ENCODE results near the gene PIP5K1B. TPM values are rescaled to one million over a fixed set of nuclear protein-coding genes. Genes with fewer than 3 reads are reported as not detected.
A peak's percentile ranks its signal among the peaks of the same experiment; 100 is the strongest.

Gene PIP5K1B
- total and polyA plus RNA-seq, 2 of the 13 experiments (the other 11 are each of a cell fraction or from before 2014, with no cell fraction given): 15.8 to 17.5 TPM

DNA sequence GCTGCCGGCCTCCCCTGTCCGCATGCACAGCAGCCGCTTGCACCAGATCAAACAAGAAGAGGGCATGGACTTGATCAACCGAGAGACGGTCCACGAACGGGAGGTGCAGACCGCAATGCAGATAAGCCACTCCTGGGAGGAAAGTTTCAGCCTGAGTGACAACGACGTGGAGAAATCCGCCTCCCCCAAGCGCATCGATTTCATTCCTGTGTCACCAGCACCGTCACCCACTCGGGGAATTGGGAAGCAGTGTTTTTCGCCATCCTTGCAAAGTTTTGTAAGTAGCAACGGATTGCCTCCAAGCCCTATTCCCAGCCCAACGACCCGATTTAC is 75.3 kb downstream of the PIP5K1B start (continued):
- TF ChIP-seq SALL1 (CRISPR knock-in tag; IDR thresholded peaks at IDR 0.05) (peak; percentile 4; the same call in 1 of the 2 replicates), SAFB2 (CRISPR knock-in tag; IDR thresholded peaks at IDR 0.05; ENCODE audit: borderline replicate concordance, low read depth) (peak; percentile 15; the same call in 1 of the 2 replicates), ZNF333 (CRISPR knock-in tag; IDR thresholded peaks at IDR 0.05; ENCODE audit: borderline replicate concordance) (peak; percentile 15; the same call in 1 of the 2 replicates), ZNF598 (CRISPR knock-in tag; IDR thresholded peaks at IDR 0.05; ENCODE audit: borderline replicate concordance) (0 out of 2 replicates have a peak, but pooled peaks have one; percentile 3), TGIF2 (CRISPR knock-in tag; IDR thresholded peaks at IDR 0.05) (peak; percentile 6; the same call in 1 of the 2 replicates), ZNF33A (CRISPR knock-in tag; IDR thresholded peaks at IDR 0.05; ENCODE audit: borderline replicate concordance) (0 out of 2 replicates have a peak, but pooled peaks have one; percentile 42), YEATS4 (CRISPR knock-in tag; IDR thresholded peaks at IDR 0.05; ENCODE audit: borderline replicate concordance) (peak; percentile 26; the same call in 1 of the 2 replicates), FOXJ3 (CRISPR knock-in tag; IDR thresholded peaks at IDR 0.05; ENCODE audit: borderline replicate concordance) (no peak), HOXA3 (CRISPR knock-in tag; IDR thresholded peaks at IDR 0.05) (no peak), KLF12 (CRISPR knock-in tag; IDR thresholded peaks at IDR 0.05; ENCODE audit: borderline replicate concordance) (no peak), ZNF253 (CRISPR knock-in tag; IDR thresholded peaks at IDR 0.05; ENCODE audit: borderline replicate concordance) (0 out of 2 replicates have a peak, but pooled peaks have one; percentile 18), ZNF776 (CRISPR knock-in tag; IDR thresholded peaks at IDR 0.05) (0 out of 2 replicates have a peak, but pooled peaks have one; percentile 34)
- TF ChIP-seq, protein P1, sequence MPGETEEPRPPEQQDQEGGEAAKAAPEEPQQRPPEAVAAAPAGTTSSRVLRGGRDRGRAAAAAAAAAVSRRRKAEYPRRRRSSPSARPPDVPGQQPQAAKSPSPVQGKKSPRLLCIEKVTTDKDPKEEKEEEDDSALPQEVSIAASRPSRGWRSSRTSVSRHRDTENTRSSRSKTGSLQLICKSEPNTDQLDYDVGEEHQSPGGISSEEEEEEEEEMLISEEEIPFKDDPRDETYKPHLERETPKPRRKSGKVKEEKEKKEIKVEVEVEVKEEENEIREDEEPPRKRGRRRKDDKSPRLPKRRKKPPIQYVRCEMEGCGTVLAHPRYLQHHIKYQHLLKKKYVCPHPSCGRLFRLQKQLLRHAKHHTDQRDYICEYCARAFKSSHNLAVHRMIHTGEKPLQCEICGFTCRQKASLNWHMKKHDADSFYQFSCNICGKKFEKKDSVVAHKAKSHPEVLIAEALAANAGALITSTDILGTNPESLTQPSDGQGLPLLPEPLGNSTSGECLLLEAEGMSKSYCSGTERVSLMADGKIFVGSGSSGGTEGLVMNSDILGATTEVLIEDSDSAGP (CRISPR knock-in tag; IDR thresholded peaks at IDR 0.05; ENCODE audit: borderline replicate concordance): peak; percentile 57; the same call in 1 of the 2 replicates
- TF ChIP-seq, protein P2, sequence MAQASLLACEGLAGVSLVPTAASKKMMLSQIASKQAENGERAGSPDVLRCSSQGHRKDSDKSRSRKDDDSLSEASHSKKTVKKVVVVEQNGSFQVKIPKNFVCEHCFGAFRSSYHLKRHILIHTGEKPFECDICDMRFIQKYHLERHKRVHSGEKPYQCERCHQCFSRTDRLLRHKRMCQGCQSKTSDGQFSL (CRISPR knock-in tag; IDR thresholded peaks at IDR 0.05): peak; percentile 38; the same call in 1 of the 2 replicates
- TF ChIP-seq, protein P3, sequence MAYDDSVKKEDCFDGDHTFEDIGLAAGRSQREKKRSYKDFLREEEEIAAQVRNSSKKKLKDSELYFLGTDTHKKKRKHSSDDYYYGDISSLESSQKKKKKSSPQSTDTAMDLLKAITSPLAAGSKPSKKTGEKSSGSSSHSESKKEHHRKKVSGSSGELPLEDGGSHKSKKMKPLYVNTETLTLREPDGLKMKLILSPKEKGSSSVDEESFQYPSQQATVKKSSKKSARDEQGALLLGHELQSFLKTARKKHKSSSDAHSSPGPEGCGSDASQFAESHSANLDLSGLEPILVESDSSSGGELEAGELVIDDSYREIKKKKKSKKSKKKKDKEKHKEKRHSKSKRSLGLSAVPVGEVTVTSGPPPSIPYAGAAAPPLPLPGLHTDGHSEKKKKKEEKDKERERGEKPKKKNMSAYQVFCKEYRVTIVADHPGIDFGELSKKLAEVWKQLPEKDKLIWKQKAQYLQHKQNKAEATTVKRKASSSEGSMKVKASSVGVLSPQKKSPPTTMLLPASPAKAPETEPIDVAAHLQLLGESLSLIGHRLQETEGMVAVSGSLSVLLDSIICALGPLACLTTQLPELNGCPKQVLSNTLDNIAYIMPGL (CRISPR knock-in tag; IDR thresholded peaks at IDR 0.05; ENCODE audit: borderline replicate concordance in 1 of 2, low read depth in 1 of 2): 0 out of 4 replicates have a peak, but pooled peaks of 1 of the 2 experiments have one; percentile 34
- TF ChIP-seq, protein P4, sequence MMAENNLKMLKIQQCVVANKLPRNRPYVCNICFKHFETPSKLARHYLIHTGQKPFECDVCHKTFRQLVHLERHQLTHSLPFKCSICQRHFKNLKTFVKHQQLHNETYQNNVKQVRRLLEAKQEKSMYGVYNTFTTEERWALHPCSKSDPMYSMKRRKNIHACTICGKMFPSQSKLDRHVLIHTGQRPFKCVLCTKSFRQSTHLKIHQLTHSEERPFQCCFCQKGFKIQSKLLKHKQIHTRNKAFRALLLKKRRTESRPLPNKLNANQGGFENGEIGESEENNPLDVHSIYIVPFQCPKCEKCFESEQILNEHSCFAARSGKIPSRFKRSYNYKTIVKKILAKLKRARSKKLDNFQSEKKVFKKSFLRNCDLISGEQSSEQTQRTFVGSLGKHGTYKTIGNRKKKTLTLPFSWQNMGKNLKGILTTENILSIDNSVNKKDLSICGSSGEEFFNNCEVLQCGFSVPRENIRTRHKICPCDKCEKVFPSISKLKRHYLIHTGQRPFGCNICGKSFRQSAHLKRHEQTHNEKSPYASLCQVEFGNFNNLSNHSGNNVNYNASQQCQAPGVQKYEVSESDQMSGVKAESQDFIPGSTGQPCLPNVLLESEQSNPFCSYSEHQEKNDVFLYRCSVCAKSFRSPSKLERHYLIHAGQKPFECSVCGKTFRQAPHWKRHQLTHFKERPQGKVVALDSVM (CRISPR knock-in tag; IDR thresholded peaks at IDR 0.05): peak; percentile 6; the same call in 1 of the 2 replicates
- TF ChIP-seq, protein P5, sequence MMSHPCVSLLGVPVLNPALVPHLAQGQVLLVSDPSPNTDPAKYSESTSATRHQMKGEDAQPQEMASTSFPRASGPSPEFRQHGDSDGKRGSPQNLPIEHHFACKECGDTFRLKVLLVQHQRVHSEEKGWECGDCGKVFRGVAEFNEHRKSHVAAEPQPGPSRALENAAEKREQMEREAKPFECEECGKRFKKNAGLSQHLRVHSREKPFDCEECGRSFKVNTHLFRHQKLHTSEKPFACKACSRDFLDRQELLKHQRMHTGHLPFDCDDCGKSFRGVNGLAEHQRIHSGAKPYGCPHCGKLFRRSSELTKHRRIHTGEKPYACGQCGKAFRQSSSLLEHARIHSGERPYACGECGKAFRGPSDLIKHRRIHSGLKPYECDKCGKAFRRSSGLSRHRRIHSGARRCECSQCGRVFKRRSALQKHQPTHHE (CRISPR knock-in tag; IDR thresholded peaks at IDR 0.05; ENCODE audit: borderline replicate concordance): peak; percentile 33; the same call in 1 of the 2 replicates
- TF ChIP-seq, protein P6, sequence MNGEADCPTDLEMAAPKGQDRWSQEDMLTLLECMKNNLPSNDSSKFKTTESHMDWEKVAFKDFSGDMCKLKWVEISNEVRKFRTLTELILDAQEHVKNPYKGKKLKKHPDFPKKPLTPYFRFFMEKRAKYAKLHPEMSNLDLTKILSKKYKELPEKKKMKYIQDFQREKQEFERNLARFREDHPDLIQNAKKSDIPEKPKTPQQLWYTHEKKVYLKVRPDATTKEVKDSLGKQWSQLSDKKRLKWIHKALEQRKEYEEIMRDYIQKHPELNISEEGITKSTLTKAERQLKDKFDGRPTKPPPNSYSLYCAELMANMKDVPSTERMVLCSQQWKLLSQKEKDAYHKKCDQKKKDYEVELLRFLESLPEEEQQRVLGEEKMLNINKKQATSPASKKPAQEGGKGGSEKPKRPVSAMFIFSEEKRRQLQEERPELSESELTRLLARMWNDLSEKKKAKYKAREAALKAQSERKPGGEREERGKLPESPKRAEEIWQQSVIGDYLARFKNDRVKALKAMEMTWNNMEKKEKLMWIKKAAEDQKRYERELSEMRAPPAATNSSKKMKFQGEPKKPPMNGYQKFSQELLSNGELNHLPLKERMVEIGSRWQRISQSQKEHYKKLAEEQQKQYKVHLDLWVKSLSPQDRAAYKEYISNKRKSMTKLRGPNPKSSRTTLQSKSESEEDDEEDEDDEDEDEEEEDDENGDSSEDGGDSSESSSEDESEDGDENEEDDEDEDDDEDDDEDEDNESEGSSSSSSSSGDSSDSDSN (CRISPR knock-in tag; IDR thresholded peaks at IDR 0.05): 0 out of 2 replicates have a peak, but pooled peaks have one; percentile 2
